Ramos (cell line): Measurements from ENCODE around the gene ANKRD31.

ENCODE experiments used
- in situ Hi-C: fragments of 300-500 bp; cut with MboI; formaldehyde crosslinking; loops from one replicate; pipeline ENCODE4 v1.14.3; 2022; ENCODE audit warnings: low sequenced_read_pairs; ENCODE audit not compliant: unreplicated experiment

ANKRD31 gene

GRCh38 chr5:75045071-75045470, 191.6 kb downstream of the ANKRD31 start:
- in situ Hi-C loops = no loop called here

GRCh38 chr5:75044406-75044805, 192.3 kb downstream of the ANKRD31 start:
- in situ Hi-C loops = no loop called here

- in situ Hi-C loops = no loop called here
Observed at GRCh38 chr5:75043633-75044264, 192.9 kb downstream of the ANKRD31 start.

- in situ Hi-C loops = no loop called here
Observed at GRCh38 chr5:75042522-75042921, 194.2 kb downstream of the ANKRD31 start.

- in situ Hi-C loops = no loop called here
Observed at GRCh38 chr5:75040973-75041372, 195.7 kb downstream of the ANKRD31 start.

- in situ Hi-C loops = no loop called here
Observed at GRCh38 chr5:75037106-75037505, 199.6 kb downstream of the ANKRD31 start.

- in situ Hi-C loops = no loop called here
Observed at GRCh38 chr5:75034137-75034739, 202.4 kb downstream of the ANKRD31 start.

- in situ Hi-C loops = no loop called here
Observed at GRCh38 chr5:75031366-75031765, 205.3 kb downstream of the ANKRD31 start.

GRCh38 chr5:75028090-75028489, 208.6 kb downstream of the ANKRD31 start:
- in situ Hi-C loops = no loop called here

GRCh38 chr5:75023368-75024159, 213.1 kb downstream of the ANKRD31 start:
- in situ Hi-C loops = no loop called here

- in situ Hi-C loops = no loop called here
Observed at GRCh38 chr5:75021800-75022199, 214.9 kb downstream of the ANKRD31 start.

GRCh38 chr5:75021219-75021618, 215.5 kb downstream of the ANKRD31 start:
- in situ Hi-C loops = no loop called here

- in situ Hi-C loops = no loop called here
Observed at GRCh38 chr5:75020016-75020656, 216.5 kb downstream of the ANKRD31 start.

- in situ Hi-C loops = no loop called here
Observed at GRCh38 chr5:75018805-75019587, 217.7 kb downstream of the ANKRD31 start.
